Stimulated activated CD4-positive, alpha-beta T cell treated with anti-CD3 and anti-CD28 coated beads, Interleukin-1b, Interleukin-23, amount 100 ng/mL, for 1 hour (primary cell): ENCODE measurements around the gene BHLHA15.
A peak's percentile ranks its signal among the peaks of the same experiment; 100 is the strongest.

Experiments used
- DNase-seq, 2 donors: peaks; one replicate each; pipeline ENCODE4 v3.0.0-alpha.2; 2020; ENCODE audit warnings: low read depth in 2 of 2

The BHLHA15 gene

GRCh38 chr7:98211221-98211675 lies at the start of gene BHLHA15:
Gene BHLHA15, plus strand, starts transcription at chr7:98211439. Its CDS starts 871 bp downstream, at chr7:98212310.
- DNase-seq: no peak

GRCh38 chr7:98162758-98163157 lies 48.5 kb upstream of the BHLHA15 start:
- no peak for DNase-seq

- no peak for DNase-seq
These were observed 48.0 kb upstream of the BHLHA15 start for GRCh38 chr7:98163269-98163668.

DNA sequence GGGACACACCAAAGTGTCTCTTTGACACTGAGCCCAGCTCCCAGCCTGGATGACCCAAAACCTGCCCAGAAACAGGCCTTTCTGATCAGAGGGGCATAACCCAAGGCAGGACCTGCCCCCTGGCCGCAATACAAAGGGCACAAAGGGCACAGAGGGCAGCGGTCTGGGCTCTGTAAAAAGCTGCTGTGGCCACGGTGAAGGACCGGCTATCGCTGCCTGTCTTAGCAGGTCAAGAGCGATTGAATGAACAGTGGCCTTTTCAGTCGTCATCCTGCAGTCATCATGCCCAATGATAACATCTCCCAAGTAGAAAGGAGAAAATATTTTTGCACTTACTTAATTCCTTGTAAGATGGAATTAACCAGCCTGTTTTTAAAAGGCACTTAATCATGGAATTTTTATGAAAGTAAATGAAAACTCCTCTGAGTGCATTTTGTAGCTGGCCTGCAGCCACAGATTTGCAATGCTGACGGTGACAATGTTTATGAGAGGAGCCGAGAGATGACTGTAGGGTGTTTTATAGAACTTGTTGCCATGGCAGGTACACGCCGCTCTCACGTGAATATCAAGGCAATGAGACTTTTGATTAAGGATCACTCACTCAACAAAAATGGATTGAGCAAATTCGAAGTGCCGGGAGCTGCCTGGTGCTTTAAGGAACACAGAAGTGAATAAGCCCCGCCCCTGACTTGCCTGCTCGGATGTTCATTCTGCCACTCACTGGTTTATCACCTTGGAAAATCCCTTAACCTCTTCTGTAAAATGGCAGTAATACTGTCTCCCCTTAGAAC lies 47.3 kb upstream of the BHLHA15 start:
- DNase-seq: no peak

DNA sequence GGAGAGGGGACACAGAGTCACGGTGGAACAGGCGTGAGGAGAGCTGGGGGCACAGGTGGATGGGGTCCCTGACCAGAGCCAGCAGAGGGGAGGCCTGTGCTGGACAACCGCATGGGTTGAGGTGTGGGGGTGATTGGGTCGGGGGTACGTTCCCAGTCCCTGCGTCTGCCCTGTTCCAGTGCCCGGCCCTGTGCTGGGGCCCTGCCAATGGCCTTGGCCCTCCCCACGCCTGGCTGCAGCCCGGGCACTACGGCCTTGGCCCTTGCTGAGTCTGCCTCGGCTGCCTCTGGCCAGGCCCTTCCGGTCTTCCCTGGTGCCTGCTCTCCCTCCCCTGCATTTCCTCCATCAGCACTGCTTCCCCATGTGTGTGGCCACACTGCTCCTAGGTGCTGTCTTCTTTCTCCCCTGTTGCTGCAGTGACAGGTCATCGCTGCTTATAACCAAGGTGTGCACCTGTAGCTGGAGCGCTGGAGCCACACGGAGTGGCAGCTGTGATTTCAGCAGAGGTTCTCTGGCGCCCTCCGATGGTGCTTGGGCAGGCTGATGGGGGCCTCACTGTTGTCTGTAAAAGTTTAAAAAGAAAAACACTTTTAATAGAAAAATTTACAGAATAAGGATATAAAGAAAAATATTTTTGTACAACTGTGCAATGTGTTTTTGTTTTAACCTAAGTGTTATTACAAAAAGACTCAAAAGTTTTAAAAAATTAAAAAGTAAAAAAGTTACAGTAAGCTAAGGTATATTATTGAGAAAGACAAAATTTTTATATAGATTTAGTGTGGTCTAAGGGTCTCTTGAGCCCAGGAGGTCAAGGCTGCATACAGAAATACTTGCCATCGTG lies 45.2 kb upstream of the BHLHA15 start:
- DNase-seq: no peak

DNA sequence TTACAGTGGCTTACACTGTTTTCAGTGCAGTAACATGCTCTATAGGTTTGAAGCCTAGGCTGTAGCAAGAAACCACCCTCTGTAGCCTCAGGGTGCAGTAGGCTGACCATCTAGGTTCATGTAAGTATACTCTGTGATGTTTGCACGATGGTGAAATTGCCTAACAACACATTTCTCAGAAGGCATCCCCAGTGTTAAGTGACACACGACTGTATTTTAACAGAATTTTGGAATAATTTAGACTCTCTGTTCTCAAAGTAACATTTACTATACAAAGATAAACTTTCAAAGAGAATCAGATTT lies 44.6 kb upstream of the BHLHA15 start:
- no peak for DNase-seq

GRCh38 chr7:98167653-98168052 lies 43.6 kb upstream of the BHLHA15 start:
- DNase-seq: no peak

DNA sequence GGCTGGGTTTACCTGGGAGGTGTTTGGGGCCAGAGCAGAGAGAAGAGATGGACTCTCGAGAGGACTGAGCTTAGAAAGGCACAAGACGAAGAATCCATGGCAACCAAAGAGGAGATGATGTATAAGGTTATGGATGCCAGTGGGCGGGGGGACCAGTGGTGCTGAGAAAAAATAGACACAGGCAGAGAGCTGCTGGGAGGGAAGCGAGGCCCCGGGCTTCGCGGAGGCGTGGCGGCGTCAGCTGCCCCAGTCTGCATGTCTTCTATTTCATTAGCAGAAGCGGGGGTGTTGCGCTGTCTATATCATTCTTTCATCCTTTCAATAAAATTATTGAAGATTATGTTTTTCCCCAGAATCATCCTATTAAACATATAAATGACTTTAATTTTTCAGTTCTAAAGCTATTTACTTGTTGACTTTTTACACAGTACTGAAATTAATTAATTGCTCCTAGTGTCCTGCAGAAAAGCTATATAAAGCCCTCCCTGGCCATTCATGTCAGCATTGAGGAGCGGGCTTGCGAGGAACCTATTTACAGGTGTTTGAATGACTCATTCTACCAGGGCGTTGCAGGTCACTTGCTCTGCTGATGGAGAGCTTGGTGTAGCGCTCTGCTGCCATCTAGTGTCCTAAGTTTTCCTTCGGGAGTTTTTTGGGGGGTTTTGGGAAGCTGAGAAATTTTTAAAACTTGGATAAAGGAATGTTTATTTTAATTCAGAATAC lies 42.9 kb upstream of the BHLHA15 start:
- DNase-seq: peak; percentile 30 to 31

DNA sequence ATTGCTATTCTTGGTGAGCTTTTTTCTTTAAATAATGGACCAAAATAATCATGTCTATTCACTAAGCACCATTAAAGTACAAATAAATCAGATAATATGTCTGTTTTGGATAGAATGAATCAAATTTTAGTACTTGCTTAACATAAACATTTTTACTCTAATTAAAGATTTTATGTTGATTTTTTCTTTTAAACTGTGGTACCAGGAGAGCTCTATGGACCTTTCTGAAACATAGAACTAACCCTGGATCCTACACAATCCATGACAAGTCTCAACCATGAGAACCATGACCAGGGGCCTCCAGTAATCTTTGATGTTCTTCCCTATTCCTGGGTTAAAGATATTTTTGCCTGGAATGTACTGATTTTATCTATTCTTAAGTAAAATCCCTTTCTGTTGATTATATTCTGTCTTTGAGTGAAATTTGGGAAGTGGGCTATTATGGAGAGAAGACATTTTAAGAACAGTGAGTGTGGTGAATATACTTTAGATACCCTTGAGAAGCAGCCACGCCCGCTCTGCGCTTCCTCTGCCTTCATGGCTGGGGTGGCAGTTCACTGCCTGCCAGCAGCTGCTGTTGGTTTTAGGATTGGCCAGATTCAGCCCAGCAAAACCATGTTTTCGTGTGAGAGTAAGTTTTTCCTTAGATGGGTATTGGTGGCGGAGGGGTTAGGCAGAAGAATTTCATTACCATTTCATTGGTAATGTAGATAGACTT lies 42.2 kb upstream of the BHLHA15 start:
- no peak for DNase-seq

- no peak for DNase-seq
These were observed 40.3 kb upstream of the BHLHA15 start for GRCh38 chr7:98170966-98171365.

- DNase-seq: no peak
These were observed 39.8 kb upstream of the BHLHA15 start for GRCh38 chr7:98171449-98171848.

- DNase-seq: no peak
These were observed 36.6 kb upstream of the BHLHA15 start for GRCh38 chr7:98174334-98175259.

- no peak for DNase-seq
These were observed 35.8 kb upstream of the BHLHA15 start for GRCh38 chr7:98175260-98175940.

DNA sequence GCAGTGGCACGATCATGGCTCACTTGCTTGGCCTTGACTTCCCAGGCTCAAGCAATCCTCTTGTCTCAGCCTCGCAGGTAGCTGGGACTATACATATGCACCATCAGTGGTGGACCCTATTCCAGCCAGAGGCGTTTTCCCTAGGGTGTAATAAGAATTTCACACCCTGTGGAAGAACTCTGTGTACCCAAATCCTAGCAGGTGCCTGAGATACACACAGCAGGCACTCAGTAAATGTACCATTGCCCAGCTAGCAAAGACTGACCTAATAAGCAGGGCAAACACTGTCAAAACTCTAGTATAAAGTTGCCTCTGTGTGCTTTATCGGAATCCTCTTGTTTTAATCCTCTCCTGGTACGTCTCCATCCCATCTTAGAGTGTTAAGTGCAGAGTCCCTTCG lies 33.7 kb upstream of the BHLHA15 start:
- DNase-seq: no peak

- no peak for DNase-seq
These were observed 32.9 kb upstream of the BHLHA15 start for GRCh38 chr7:98178321-98178720.

- no peak for DNase-seq
These were observed 32.3 kb upstream of the BHLHA15 start for GRCh38 chr7:98178762-98179490.

DNA sequence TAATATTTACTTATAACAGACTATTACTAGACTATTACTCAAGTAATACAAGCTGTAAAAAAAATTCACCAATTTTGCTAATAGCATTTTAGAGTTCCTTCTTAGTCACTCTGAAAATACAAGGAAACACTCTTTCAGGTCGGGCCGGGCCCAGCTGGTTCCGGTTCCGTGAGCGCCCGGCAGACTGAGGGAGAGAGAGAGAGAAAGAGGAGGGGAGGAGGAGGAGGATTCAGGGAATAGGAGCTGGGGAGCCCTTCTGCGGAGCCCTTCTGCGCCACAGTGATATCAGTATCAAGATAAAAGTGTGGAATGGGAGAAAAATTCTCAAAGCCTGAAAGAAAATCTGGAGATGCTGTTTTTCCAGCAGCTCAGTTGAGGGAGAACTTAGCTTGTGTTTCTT lies 30.5 kb upstream of the BHLHA15 start:
- DNase-seq: no peak

DNA sequence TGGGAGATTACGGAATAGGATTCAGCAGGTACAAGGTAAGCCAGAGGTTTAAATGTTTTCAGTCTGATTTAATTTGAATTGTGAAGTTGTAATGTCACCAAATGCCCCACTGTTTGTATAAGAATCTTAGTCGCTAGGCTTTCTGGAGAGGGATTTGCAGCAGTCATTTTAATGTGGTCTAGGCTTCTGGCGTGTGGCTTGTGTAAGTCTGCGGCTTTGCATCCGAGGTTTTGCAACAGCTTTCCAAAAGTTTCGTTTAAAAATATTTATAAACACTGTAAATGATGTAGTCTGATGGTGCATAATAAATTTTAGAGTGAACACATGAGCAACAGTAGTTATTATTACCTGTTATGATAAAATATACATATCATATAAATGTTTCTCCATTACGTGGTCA lies 26.1 kb upstream of the BHLHA15 start:
- no peak for DNase-seq

GRCh38 chr7:98186452-98187137 lies 24.6 kb upstream of the BHLHA15 start:
- DNase-seq: no peak
